ENCODE data around the gene PFAS. TPM values are rescaled to one million over a fixed set of nuclear protein-coding genes. Genes with fewer than 3 reads are reported as not detected.

PFAS gene
- total and polyA plus RNA-seq, 8 donors, result 4.6 to 68.7 (median 12.4) TPM

GRCh38 chr17:8256691-8257090 lies 7.6 kb downstream of the PFAS start:
- Histone ChIP-seq H3K27me3 (no peaks in the 10 kb centered on the region), H3K27ac (no peak overlapping the region), H3K36me3 (peaks cover 24 to 82% (median 79%) of the 10 kb centered on the region in 4 donors), H3K9me3 (no peaks in the 10 kb centered on the region), H3K4me3 (no peak overlapping the region), H3K4me1 (no peaks in the 10 kb centered on the region)
- intact Hi-C loops (cut with DNase I; ENCODE audit: low total_unique reads), result no loop called here
- DNase-seq, result no peak
- TF ChIP-seq POLR2AphosphoS5 (IDR thresholded peaks at IDR 0.05) (no peak), POLR2A (IDR thresholded peaks at IDR 0.05) (no peak), EP300 (IDR thresholded peaks at IDR 0.05) (no peak), CTCF (IDR thresholded peaks at IDR 0.05) (no peak)
- 94 to 99% (median 99%) methylated on average over 6 of the region's 6 CpGs for WGBS, 5 donors

DNA sequence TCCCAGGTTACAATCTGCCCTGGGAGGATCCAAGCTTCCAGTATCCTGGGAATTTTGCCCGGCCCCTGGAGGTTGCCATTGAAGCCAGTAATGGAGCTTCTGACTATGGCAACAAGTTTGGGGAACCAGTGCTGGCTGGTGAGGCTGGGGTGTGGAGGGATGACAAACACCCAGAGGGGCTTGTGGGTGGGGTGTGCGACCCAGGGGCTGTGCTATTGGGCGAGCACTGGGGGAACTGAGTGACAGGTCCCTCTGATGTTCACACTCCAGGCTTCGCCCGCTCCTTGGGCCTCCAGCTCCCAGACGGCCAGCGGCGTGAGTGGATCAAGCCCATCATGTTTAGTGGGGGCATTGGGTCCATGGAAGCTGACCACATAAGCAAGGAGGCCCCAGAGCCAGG lies 8.7 kb downstream of the PFAS start:
- Histone ChIP-seq H3K4me3 (no peak overlapping the region), H3K9me3 (no peaks in the 10 kb centered on the region), H3K27me3 (no peaks in the 10 kb centered on the region), H3K4me1 (no peaks in the 10 kb centered on the region), H3K27ac (no peak overlapping the region), H3K36me3 (peaks cover 25 to 91% (median 90%) of the 10 kb centered on the region in 4 donors)
- DNase-seq, result no peak
- intact Hi-C loops (cut with DNase I; ENCODE audit: low total_unique reads), result no loop called here
- WGBS, 5 donors, result 94 to 97% (median 96%) methylated on average over 7 to 8 of the region's 8 CpGs
- no peak for TF ChIP-seq CTCF (IDR thresholded peaks at IDR 0.05)
- TF ChIP-seq EP300 (IDR thresholded peaks at IDR 0.05), result no peak
- no peak for TF ChIP-seq POLR2AphosphoS5 (IDR thresholded peaks at IDR 0.05)
- no peak for TF ChIP-seq POLR2A (IDR thresholded peaks at IDR 0.05)

DNA sequence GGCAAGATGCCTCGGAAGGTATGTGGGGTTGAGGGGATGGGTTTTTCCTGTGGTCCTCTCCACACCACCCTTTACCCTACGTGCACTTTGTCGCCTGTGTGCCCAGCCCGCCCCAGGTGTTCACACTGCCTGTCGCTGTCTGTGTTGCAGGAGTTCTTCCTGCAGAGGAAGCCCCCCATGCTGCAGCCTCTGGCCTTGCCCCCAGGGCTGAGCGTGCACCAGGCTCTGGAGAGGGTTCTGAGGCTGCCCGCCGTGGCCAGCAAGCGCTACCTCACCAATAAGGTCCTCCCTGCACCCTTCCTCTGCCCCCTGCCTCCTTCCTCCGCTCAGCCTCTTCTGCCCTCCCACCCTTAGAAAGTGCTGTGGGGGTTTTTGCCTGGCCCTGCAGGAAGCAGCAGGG lies 15.2 kb downstream of the PFAS start:
- no peak for DNase-seq
- 96 to 100% (median 98%) methylated on average over 9 to 10 of the region's 10 CpGs for WGBS, 5 donors
- peaks cover 40 to 94% (median 92%) of the 10 kb centered on the region in 4 donors for H3K36me3 ChIP-seq
- H3K4me3 ChIP-seq, result no peak overlapping the region
- H3K4me1 ChIP-seq, result no peaks in the 10 kb centered on the region
- H3K27me3 ChIP-seq, result no peaks in the 10 kb centered on the region
- intact Hi-C loops (cut with DNase I; ENCODE audit: low total_unique reads), result no loop called here
- TF ChIP-seq CTCF (IDR thresholded peaks at IDR 0.05) (no peak), POLR2AphosphoS5 (IDR thresholded peaks at IDR 0.05) (no peak), POLR2A (IDR thresholded peaks at IDR 0.05) (no peak)
- H3K9me3 ChIP-seq, result no peaks in the 10 kb centered on the region
- H3K27ac ChIP-seq, result no peak overlapping the region

DNA sequence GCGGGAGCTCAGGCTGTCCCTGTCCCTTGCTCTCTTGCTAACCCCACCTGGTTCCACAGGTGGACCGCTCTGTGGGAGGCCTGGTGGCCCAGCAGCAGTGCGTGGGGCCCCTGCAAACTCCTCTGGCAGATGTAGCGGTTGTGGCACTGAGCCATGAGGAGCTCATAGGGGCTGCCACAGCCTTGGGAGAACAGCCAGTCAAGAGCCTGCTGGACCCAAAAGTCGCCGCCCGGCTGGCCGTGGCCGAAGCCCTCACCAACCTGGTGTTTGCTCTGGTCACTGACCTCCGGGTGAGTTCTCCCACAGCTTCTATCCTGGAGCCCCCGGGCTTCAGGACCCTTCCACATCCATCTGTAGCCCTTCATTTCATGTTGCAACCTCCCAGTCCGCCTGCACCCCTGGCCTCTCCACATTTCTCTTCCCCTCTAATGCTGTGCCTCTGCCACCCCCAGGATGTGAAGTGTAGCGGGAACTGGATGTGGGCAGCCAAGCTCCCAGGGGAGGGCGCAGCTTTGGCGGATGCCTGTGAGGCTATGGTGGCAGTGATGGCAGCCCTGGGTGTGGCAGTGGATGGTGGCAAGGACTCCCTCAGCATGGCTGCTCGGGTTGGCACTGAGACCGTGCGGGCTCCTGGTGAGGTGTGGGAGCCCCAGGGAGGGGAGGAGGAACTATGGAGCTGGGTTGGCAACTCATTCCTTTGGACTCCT lies 15.9 kb downstream of the PFAS start:
- Histone ChIP-seq H3K4me3 (no peak overlapping the region), H3K27me3 (no peaks in the 10 kb centered on the region), H3K4me1 (no peaks in the 10 kb centered on the region), H3K36me3 (peaks cover 40 to 94% (median 92%) of the 10 kb centered on the region in 4 donors), H3K27ac (no peak overlapping the region), H3K9me3 (no peaks in the 10 kb centered on the region)
- WGBS, 5 donors, result 94 to 97% (median 95%) methylated on average over 15 to 18 of the region's 18 CpGs
- TF ChIP-seq POLR2A (IDR thresholded peaks at IDR 0.05), result no peak
- intact Hi-C loops (cut with DNase I; ENCODE audit: low total_unique reads), result no loop called here
- DNase-seq, result no peak
